ENCODE measurements around the gene CENPL.
A peak's percentile ranks its signal among the peaks of the same experiment; 100 is the strongest.

Gene CENPL, protein sequence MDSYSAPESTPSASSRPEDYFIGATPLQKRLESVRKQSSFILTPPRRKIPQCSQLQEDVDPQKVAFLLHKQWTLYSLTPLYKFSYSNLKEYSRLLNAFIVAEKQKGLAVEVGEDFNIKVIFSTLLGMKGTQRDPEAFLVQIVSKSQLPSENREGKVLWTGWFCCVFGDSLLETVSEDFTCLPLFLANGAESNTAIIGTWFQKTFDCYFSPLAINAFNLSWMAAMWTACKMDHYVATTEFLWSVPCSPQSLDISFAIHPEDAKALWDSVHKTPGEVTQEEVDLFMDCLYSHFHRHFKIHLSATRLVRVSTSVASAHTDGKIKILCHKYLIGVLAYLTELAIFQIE

DNA sequence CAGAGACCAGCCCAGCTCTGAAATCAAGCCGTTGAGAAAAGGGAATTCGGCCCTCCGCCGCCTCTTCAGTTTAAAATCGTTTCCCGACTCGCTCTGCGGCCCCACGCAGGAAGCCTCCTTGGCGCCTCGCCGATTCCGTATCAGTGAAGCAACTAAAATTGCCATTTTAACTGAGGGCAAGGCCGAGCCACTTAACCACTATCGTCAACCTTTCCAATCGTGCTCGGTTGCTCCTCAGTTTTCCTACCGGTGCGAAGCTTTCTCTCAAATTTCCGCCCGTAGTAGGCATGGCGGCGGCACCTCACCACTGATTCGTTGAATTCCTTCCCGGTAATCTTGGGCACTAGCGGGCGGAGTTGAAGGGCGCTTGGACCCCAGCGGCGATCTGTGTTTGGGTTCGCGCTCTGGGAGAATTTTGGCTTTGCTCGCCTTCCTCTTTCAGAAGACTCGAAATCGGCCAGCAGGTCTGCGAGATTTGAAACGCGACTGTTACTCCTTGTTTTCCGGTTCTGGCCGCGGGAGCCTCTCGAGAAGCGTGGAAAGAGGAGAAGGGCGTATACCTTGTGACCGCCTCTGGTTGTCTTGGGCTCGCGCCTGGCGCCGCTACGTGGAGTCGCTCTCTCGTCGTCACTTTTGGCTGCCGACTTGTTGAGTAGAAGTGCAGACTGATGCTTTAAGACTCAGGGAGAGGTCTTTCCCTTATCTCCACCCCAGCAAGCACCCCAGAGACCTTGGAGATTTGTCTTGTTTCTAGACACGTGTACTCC, at the start of gene CENPL, which contains the start of gene DARS2:
TSS of gene CENPL (minus strand) at position 569 of the 767 bp plus-strand sequence. CDS start 13,584 bp downstream, outside the sequence.
TSS of gene DARS2 (plus strand) at position 359 of the 767 bp plus-strand sequence. CDS start 557 bp downstream, outside the sequence.
- peak within 1 kb of the TSS; percentile 90 for H3K4me3 ChIP-seq (ENCODE audit: control insufficient read depth, low read depth, low read length)
- peak; percentile 95 for DNase-seq (ENCODE audit: low read depth)

DNA sequence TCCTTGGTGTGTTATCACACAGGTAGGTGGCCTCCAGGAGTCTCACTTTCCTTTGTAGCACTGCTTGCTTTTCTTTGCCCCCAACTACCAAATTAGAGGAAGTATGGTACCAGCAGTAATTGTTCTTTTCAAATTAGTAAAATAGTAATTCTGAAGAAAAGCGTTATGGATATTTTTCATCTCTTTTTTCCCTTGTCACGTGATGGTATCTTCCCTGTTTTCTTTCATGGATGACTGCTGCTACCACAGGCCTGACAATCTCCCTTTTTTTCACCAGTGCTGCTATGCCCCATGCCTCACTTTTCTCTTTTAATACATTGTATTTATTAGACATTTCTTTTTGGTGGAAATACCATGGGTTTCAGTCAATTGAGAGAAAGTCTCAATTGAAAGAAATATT, 46.8 kb upstream of the CENPL start:
- no peak overlapping the region for H3K4me3 ChIP-seq (ENCODE audit: control insufficient read depth, low read depth, low read length)

More for the DNA sequence above, at the start of gene CENPL, which contains the start of gene DARS2:
- TF ChIP-seq, protein P1, sequence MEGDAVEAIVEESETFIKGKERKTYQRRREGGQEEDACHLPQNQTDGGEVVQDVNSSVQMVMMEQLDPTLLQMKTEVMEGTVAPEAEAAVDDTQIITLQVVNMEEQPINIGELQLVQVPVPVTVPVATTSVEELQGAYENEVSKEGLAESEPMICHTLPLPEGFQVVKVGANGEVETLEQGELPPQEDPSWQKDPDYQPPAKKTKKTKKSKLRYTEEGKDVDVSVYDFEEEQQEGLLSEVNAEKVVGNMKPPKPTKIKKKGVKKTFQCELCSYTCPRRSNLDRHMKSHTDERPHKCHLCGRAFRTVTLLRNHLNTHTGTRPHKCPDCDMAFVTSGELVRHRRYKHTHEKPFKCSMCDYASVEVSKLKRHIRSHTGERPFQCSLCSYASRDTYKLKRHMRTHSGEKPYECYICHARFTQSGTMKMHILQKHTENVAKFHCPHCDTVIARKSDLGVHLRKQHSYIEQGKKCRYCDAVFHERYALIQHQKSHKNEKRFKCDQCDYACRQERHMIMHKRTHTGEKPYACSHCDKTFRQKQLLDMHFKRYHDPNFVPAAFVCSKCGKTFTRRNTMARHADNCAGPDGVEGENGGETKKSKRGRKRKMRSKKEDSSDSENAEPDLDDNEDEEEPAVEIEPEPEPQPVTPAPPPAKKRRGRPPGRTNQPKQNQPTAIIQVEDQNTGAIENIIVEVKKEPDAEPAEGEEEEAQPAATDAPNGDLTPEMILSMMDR (IDR thresholded peaks at IDR 0.05; ENCODE audit: control insufficient read depth, insufficient read depth, low read depth, low read length, missing control alignments) = no peak

DNA sequence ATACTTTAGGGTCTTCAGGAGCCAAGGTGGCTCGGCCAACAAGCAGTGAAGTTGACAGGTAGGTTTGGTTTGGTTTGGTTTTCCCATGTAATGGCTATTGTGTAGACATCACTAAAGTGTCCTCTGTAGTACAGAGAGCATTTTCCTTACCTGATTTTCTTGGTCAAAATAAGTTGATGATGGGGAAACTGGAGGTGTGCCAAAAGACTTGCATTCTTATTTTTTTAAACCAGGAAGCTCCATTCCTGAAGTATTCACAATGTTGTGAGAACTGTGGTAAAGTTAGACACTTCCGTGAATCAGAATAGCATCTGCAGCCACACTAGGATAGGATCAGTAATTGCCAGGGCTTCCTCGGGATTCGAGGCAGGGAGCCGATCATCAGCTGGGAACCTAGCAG, 46.4 kb upstream of the CENPL start:
- DNase-seq (ENCODE audit: low read depth) = no peak
- TF ChIP-seq, protein P1 (IDR thresholded peaks at IDR 0.05; ENCODE audit: control insufficient read depth, insufficient read depth, low read depth, low read length, missing control alignments) = no peak
- no peak overlapping the region for H3K4me3 ChIP-seq (ENCODE audit: control insufficient read depth, low read depth, low read length)

More for the DNA sequence above, 46.8 kb upstream of the CENPL start:
- DNase-seq (ENCODE audit: low read depth) = no peak
- TF ChIP-seq, protein P1 (IDR thresholded peaks at IDR 0.05; ENCODE audit: control insufficient read depth, insufficient read depth, low read depth, low read length, missing control alignments) = no peak

DNA sequence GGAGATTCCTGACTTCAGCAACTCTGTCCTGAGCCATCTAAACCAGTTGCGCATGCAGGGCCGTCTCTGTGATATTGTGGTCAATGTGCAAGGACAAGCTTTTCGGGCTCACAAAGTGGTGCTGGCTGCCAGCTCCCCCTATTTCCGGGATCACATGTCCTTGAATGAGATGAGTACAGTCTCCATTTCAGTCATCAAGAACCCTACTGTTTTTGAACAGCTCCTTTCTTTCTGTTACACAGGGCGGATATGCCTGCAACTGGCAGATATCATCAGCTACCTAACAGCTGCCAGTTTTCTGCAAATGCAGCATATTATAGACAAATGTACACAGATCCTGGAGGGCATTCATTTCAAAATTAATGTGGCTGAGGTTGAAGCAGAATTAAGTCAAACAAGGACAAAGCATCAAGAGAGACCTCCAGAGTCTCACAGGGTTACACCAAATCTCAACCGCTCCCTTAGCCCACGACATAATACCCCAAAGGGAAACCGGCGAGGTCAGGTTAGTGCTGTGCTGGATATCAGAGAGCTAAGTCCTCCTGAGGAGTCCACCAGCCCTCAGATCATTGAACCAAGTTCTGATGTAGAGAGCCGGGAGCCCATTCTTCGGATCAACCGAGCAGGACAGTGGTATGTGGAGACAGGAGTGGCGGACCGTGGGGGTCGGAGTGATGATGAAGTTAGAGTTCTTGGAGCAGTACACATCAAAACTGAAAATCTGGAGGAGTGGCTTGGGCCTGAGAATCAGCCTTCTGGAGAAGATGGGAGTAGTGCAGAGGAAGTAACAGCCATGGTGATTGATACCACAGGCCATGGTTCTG, 45.8 kb upstream of the CENPL start:
- TF ChIP-seq, protein P1 (IDR thresholded peaks at IDR 0.05; ENCODE audit: control insufficient read depth, insufficient read depth, low read depth, low read length, missing control alignments) = no peak
- H3K4me3 ChIP-seq (ENCODE audit: control insufficient read depth, low read depth, low read length) = no peak overlapping the region
- no peak for DNase-seq (ENCODE audit: low read depth)

DNA sequence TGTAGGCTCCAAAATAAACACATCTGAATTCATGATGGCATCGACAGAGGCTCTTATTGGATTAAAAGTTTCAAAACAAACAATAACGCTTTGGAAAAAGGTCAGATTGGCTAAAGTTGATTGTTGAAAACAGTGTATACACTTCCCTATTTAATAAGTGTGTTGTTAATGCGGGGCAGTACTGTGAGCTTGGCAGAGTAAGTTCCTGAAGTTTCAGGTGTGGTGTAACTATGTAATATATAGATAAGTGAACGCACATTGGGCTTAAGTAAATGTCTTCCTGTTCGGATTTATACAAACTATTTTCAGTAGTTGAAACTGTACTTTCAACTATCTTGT, 44.3 kb upstream of the CENPL start:
- DNase-seq (ENCODE audit: low read depth) = no peak
- TF ChIP-seq, protein P1 (IDR thresholded peaks at IDR 0.05; ENCODE audit: control insufficient read depth, insufficient read depth, low read depth, low read length, missing control alignments) = no peak
- peak overlapping the region; percentile 75 for H3K4me3 ChIP-seq (ENCODE audit: control insufficient read depth, low read depth, low read length)
